Measurements from ENCODE around the gene TMEM244. TPM values are rescaled to one million over a fixed set of nuclear protein-coding genes. Genes with fewer than 3 reads are reported as not detected.

TMEM244 gene
- total RNA-seq, 3 donors from 2014 or later, result not detected

Other genes with a start within 250 kb of the TMEM244 start
- 10 to 100 TPM; 14.7 to 28.7 (median 24.8) TPM for gene ARHGAP18, start 151.1 kb downstream of the TMEM244 start, total RNA-seq
- 10 to 100 TPM in 1 of 3 donors, 1 to 10 TPM in 2; 7.4 to 16.7 (median 9.7) TPM for gene L3MBTL3, start 157.3 kb upstream of the TMEM244 start, total RNA-seq

Data from breast epithelium (tissue), 3 donors.